Measurements from ENCODE around the gene CCNY. TPM values are rescaled to one million over a fixed set of nuclear protein-coding genes. Genes with fewer than 3 reads are reported as not detected.
A peak's percentile ranks its signal among the peaks of the same experiment; 100 is the strongest.

The CCNY gene
- total RNA-seq, 3 donors from 2014 or later (not counting 1 experiment from before 2014, with no cell fraction given): 71.0 to 87.2 (median 74.3) TPM

GRCh38 chr10:35394411-35394851 is 58.1 kb downstream of the CCNY start:
- Histone ChIP-seq H3K4me1 (ENCODE audit: control insufficient read depth, insufficient read depth, low read length) (peaks cover 15% of the 10 kb centered on the region), H3K27me3 (ENCODE audit: control insufficient read depth, insufficient read depth, low read length) (no peaks in the 10 kb centered on the region), H3K27ac (ENCODE audit: low read length) (no peak overlapping the region), H3K4me3 (ENCODE audit: low read length) (no peak overlapping the region), H3K9me3 (ENCODE audit: control insufficient read depth, insufficient read depth, low read length) (peaks cover 13% of the 10 kb centered on the region), H3K36me3 (ENCODE audit: control insufficient read depth, insufficient read depth, low read length) (no peaks in the 10 kb centered on the region)
- no peak for TF ChIP-seq CTCF (IDR thresholded peaks at IDR 0.05)
- H3K36me3 Mint-ChIP-seq: no peaks in the 10 kb centered on the region
- H3K27ac Mint-ChIP-seq: no peak overlapping the region
- H3K4me1 Mint-ChIP-seq: peaks cover 68 to 93% of the 10 kb centered on the region in 2 donors
- intact Hi-C loops (cut with micrococcal nuclease): no loop called here
- WGBS (ENCODE audit: insufficient coverage): 94% methylated on average over 6 of the region's 6 CpGs
- DNase-seq (no peak), ATAC-seq (no peak)
- no peak overlapping the region for H3K4me3 Mint-ChIP-seq
- no peaks in the 10 kb centered on the region for H3K27me3 Mint-ChIP-seq (ENCODE audit: low read depth in 2 of 2)
- H3K9me3 Mint-ChIP-seq: peaks cover 2 to 13% of the 10 kb centered on the region in 2 donors

- no peak overlapping the region for H3K4me3 ChIP-seq (ENCODE audit: low read length)
- no peak for DNase-seq
- no peak for ATAC-seq
- intact Hi-C loops (cut with micrococcal nuclease): no loop called here
- H3K4me1 ChIP-seq (ENCODE audit: control insufficient read depth, insufficient read depth, low read length): peaks cover 17% of the 10 kb centered on the region
- WGBS (ENCODE audit: insufficient coverage): 93% methylated on average over 1 of the region's 3 CpGs
- no peaks in the 10 kb centered on the region for H3K27me3 Mint-ChIP-seq (ENCODE audit: low read depth in 2 of 2)
- no peaks in the 10 kb centered on the region for H3K36me3 Mint-ChIP-seq
- no peak overlapping the region for H3K4me3 Mint-ChIP-seq
- peaks cover 13% of the 10 kb centered on the region for H3K9me3 ChIP-seq (ENCODE audit: control insufficient read depth, insufficient read depth, low read length)
- H3K4me1 Mint-ChIP-seq: peaks cover 73 to 94% of the 10 kb centered on the region in 2 donors
- no peak for TF ChIP-seq CTCF (IDR thresholded peaks at IDR 0.05)
- H3K27ac Mint-ChIP-seq: peak overlapping the region in 1 of 2 donors; percentile 13
- peaks cover 2 to 13% of the 10 kb centered on the region in 2 donors for H3K9me3 Mint-ChIP-seq
- no peaks in the 10 kb centered on the region for H3K27me3 ChIP-seq (ENCODE audit: control insufficient read depth, insufficient read depth, low read length)
- H3K27ac ChIP-seq (ENCODE audit: low read length): no peak overlapping the region
- H3K36me3 ChIP-seq (ENCODE audit: control insufficient read depth, insufficient read depth, low read length): no peaks in the 10 kb centered on the region
Observed at GRCh38 chr10:35394934-35395333, 58.6 kb downstream of the CCNY start.

- H3K27ac Mint-ChIP-seq: peak overlapping the region in 1 of 2 donors; percentile 11
- ATAC-seq: no peak
- no peak overlapping the region for H3K27ac ChIP-seq (ENCODE audit: low read length)
- H3K4me1 Mint-ChIP-seq: peaks cover 74 to 79% of the 10 kb centered on the region in 2 donors
- H3K4me1 ChIP-seq (ENCODE audit: control insufficient read depth, insufficient read depth, low read length): peaks cover 17% of the 10 kb centered on the region
- intact Hi-C loops (cut with micrococcal nuclease): no loop called here
- H3K27me3 Mint-ChIP-seq (ENCODE audit: low read depth in 2 of 2): no peaks in the 10 kb centered on the region
- no peaks in the 10 kb centered on the region for H3K36me3 Mint-ChIP-seq
- H3K4me3 Mint-ChIP-seq: no peak overlapping the region
- WGBS (ENCODE audit: insufficient coverage): 93% methylated on average over 12 of the region's 12 CpGs
- H3K27me3 ChIP-seq (ENCODE audit: control insufficient read depth, insufficient read depth, low read length): no peaks in the 10 kb centered on the region
- peaks cover under 1% of the 10 kb centered on the region in 2 donors for H3K9me3 Mint-ChIP-seq
- TF ChIP-seq CTCF (IDR thresholded peaks at IDR 0.05): no peak
- no peaks in the 10 kb centered on the region for H3K9me3 ChIP-seq (ENCODE audit: control insufficient read depth, insufficient read depth, low read length)
- H3K4me3 ChIP-seq (ENCODE audit: low read length): no peak overlapping the region
- no peak for DNase-seq
- no peaks in the 10 kb centered on the region for H3K36me3 ChIP-seq (ENCODE audit: control insufficient read depth, insufficient read depth, low read length)
Observed at GRCh38 chr10:35396560-35397434, 60.5 kb downstream of the CCNY start.
